ENCODE measurements around the gene KIAA0232.

GRCh38 chr4:6873291-6873690 lies 90.8 kb downstream of the KIAA0232 start:
- TF ChIP-seq POLR2A (IDR thresholded peaks at IDR 0.05) (no peak), CTCF (IDR thresholded peaks at IDR 0.05) (no peak)
